GM13976 (cell line): ENCODE measurements around the gene GGPS1.

Experiments
- DNase-seq: peaks from one replicate; pipeline ENCODE4 v3.0.0; 2012; ENCODE audit warnings: low spot score
- in situ Hi-C: fragments of 300-500 bp; cut with MboI; formaldehyde crosslinking; loops from one replicate; pipeline ENCODE4 v1.12.0; 2022; ENCODE audit warnings: low sequenced_read_pairs, mixed read lengths, inconsistent platforms; ENCODE audit not compliant: unreplicated experiment
- TF ChIP-seq, protein P1 (sequence below): IDR thresholded peaks from 2 replicates; pipeline ENCODE4 v1.5.1; 2012; ENCODE audit warnings: borderline replicate concordance, mild to moderate bottlenecking; ENCODE audit not compliant: insufficient read depth; ENCODE audit errors: extremely low read depth, missing control alignments, control extremely low read depth

The GGPS1 gene

DNA sequence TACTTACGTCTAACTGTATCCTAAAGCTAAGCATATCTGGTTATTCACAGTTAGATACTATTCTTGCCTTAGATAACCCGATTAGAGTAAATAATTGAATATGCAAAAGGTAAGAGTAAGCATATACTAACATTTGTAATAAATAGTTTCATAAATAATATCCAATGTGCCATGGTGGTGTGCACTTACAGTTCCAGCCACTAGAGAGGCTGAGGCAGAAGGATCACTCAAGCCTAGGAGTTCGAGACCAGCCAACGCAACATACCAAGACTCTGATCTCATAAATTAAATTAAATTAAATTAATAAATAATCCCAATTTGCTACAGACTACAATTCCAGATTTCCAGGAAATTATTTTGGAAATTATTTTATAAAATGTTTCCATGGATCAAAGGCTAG lies 12.6 kb upstream of the GGPS1 start:
- in situ Hi-C loops, result no loop called here

DNA sequence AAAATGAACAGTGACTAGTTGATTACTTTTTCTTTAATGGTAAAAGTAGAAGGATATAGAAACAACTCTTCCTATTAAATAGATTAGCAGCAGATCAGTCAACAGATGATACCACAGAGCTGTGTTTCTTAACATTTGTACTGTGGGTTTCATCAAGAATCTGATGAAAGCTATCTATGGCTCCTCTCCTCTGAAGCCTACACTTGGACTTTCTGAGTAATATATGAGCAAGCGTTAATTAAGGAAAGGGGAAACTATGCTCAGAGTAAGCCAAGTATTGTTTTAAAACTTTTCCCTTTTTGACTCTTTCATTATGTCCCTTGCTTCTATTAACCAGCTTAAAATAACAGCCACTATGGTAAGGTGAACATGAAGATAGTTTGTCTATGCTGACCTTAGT lies 11.2 kb upstream of the GGPS1 start:
- TF ChIP-seq, protein P1, sequence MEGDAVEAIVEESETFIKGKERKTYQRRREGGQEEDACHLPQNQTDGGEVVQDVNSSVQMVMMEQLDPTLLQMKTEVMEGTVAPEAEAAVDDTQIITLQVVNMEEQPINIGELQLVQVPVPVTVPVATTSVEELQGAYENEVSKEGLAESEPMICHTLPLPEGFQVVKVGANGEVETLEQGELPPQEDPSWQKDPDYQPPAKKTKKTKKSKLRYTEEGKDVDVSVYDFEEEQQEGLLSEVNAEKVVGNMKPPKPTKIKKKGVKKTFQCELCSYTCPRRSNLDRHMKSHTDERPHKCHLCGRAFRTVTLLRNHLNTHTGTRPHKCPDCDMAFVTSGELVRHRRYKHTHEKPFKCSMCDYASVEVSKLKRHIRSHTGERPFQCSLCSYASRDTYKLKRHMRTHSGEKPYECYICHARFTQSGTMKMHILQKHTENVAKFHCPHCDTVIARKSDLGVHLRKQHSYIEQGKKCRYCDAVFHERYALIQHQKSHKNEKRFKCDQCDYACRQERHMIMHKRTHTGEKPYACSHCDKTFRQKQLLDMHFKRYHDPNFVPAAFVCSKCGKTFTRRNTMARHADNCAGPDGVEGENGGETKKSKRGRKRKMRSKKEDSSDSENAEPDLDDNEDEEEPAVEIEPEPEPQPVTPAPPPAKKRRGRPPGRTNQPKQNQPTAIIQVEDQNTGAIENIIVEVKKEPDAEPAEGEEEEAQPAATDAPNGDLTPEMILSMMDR, result no peak
- in situ Hi-C loops, result no loop called here
- peak; percentile 31 for DNase-seq

More for the DNA sequence above, 12.6 kb upstream of the GGPS1 start:
- TF ChIP-seq, protein P1, result no peak
- DNase-seq, result no peak

DNA sequence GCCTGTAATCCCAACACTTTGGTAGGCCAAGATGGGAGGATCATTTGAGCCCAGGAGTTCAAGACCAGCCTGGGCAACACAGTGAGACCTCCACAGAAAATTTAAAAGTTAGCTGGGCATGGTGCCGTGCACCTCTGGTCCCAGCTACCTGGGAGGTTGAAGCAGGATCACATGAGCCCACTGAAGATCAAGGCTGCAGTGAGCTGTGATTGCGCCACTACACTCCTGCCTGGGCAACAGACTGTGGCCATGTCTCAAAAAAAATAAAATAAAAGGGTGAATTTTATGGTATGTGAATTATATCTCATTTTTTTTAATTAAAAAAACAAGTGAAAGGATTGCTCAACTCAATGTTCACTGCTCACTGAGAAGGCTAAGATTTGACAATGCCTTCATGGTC lies 9.1 kb upstream of the GGPS1 start:
- in situ Hi-C loops, result no loop called here

DNA sequence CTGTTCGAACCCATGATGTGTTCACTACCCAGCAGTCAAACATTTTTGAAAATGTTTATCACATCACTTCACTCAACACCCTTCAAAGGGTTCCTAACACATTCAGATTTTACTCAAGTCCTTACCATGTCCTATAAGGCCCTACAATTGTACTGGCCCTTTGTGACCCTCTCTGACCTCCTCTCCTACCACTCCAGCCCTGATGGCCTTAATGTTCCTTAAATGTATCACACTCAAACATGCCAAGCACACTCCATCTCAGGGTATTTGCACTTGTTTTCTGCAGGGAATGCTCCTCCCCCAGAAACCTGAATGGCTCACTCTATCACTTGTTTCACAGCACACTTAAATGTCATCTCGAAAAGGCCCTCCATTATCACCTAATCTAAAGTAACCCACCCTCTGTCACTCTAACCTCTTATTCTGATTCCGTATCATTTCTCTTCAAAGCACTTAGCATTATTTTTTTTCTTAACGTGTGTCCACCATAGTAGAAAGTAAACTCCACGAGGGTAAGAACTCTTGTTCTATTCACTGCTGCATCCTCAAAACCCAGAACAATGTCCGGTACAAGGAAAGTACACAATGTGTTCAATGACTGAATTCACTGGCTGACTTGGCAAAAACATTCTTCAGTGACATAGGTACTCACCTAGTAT lies 7.7 kb upstream of the GGPS1 start:
- TF ChIP-seq, protein P1, result no peak
- in situ Hi-C loops, result no loop called here
- DNase-seq, result no peak

More for the DNA sequence above, 9.1 kb upstream of the GGPS1 start:
- TF ChIP-seq, protein P1, result no peak
- no peak for DNase-seq

DNA sequence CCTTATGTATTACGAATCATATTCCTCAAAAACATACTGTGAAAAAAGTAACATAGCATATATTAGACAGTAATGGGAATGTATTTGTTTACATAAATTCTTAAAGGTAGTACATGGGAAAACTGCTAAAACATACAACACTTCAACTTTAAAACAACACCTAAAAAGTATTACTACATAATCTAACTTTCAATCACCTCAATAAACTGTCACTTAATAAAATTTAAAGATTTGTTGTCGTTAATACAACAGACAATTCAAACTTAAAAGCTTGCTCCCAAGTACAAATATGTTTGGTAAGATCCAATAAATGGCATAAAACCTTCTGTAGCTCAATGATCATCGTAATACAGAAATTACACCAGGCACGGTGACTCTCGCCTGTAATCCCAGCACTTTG lies 4.1 kb upstream of the GGPS1 start:
- TF ChIP-seq, protein P1, result no peak
- DNase-seq, result no peak
- in situ Hi-C loops, result no loop called here

DNA sequence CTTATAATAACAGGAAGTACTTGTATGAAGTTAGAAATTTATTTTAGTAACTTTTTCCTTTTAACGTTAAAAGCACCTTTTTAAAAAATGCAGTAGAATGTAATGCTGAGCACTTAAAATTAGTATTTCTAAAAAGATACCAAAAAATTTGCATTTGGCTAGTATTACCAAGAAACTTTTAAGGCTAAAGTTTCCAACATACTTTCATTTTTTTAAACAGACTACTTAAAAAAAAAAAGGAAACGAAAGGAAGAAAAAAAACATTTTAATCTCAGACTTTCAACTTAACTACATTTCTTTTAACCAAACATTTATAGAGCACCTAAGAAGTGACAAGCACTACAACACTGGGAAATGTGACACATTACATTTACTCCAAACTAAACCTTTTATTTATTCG lies 3.2 kb upstream of the GGPS1 start:
- in situ Hi-C loops, result no loop called here
- TF ChIP-seq, protein P1, result no peak
- DNase-seq, result no peak
